ENCODE results near the gene NDE1.

DNA sequence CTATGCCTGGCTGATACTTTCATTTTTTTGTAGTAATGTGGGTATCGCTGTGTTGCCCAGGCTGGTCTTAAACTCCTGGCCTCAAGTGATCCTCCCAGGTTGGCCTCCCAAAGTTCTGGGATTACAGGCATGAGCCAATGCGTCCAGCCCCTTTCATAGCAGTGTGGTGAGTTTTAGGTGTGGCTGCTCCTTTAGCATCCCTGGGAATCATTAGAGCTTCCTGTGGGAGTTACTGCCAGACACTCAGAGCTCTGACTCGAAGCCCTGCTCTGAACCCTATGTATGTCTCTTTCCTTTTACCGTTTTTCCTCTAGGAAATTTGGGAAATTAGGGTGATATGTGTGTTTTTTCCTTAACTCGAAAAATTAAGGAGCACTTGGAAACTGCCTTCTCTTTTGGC lies 44.5 kb downstream of the NDE1 start:
- TF ChIP-seq, protein P1, sequence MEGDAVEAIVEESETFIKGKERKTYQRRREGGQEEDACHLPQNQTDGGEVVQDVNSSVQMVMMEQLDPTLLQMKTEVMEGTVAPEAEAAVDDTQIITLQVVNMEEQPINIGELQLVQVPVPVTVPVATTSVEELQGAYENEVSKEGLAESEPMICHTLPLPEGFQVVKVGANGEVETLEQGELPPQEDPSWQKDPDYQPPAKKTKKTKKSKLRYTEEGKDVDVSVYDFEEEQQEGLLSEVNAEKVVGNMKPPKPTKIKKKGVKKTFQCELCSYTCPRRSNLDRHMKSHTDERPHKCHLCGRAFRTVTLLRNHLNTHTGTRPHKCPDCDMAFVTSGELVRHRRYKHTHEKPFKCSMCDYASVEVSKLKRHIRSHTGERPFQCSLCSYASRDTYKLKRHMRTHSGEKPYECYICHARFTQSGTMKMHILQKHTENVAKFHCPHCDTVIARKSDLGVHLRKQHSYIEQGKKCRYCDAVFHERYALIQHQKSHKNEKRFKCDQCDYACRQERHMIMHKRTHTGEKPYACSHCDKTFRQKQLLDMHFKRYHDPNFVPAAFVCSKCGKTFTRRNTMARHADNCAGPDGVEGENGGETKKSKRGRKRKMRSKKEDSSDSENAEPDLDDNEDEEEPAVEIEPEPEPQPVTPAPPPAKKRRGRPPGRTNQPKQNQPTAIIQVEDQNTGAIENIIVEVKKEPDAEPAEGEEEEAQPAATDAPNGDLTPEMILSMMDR (IDR thresholded peaks at IDR 0.05): no peak
- no peak for TF ChIP-seq POLR2A (IDR thresholded peaks at IDR 0.05)
- TF ChIP-seq EP300 (IDR thresholded peaks at IDR 0.05): no peak
